ENCODE results near the gene P4HA2.

Gene P4HA2

DNA sequence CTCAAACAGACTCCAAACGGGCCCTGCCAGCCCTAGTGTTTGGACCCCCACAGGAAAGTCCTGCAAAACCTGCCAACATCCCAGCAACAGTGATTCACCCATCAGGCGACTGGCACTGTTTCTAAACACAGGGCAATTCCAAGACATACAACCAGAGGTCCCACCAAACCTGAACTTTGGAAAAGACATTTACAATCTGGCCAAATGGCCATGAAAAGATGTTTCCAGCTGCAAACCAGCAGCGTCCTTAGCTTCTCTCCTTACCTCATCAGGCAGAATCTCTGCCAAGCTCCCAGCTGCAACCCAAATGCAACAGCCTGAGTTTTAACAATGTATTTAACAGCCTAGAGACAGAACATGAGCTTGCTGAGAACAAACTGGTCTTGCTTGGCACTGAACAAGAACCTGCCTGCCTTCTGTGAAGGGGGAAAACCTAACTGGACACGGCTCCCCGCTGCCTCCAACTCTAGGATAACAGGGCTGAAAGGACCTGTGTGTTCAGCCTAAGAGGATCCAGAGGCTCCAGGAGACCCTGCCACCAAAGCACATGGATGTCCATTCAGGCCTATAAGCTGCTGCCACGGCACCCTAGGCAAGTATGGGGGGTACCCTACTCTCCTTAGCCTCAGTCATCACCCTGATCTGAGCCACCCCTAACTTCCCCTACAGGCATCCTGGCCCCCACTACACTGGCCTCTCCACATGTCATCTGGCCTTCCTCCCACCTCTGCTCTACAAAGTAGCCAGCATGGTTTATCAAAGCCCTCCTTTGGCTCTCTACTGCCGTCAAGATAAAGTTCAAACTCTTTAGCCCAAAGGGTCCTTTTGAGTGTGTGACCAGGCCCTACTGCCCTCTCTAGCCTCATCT lies 5.6 kb downstream of the P4HA2 start:
- DNase-seq, result no peak

DNA sequence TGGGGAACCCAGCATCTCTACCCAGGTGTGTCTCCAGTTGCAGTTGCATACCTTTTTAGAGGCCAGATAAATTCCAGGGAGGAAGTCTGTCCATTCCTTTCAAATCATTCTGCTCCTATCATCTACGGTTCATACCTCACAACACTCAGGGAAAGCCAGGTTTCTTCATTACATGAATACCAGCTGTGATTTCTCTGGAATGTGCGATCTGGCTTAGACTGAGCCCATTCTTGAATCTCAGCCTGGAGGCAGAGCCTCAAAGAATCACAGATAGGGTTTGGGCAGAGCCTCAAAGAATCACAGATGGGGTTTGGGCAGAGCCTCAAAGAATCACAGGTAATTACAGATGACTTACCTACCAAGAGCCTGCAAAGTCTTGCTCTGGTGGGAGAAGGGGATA lies 7.2 kb downstream of the P4HA2 start:
- no peak for DNase-seq

DNA sequence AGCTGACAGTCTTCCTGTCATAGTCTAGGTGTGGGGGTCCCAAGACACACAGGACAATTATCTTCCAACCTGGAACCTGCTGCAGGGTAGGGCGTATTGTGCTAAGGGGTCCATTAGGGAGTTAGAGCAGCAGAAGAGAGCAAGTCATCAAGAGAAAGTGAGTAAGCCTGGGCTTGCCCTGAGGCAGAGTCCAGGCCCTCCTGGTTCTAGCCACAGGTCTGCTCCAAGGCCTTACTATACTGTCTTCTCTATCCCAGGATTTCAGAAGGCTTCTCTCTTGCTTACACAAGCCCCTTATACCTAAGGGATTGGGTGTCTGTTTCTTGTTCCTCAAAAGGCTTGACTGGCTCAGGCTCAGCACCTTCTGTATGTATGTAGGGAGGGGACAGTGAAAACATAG lies 7.7 kb downstream of the P4HA2 start:
- no peak for DNase-seq

DNA sequence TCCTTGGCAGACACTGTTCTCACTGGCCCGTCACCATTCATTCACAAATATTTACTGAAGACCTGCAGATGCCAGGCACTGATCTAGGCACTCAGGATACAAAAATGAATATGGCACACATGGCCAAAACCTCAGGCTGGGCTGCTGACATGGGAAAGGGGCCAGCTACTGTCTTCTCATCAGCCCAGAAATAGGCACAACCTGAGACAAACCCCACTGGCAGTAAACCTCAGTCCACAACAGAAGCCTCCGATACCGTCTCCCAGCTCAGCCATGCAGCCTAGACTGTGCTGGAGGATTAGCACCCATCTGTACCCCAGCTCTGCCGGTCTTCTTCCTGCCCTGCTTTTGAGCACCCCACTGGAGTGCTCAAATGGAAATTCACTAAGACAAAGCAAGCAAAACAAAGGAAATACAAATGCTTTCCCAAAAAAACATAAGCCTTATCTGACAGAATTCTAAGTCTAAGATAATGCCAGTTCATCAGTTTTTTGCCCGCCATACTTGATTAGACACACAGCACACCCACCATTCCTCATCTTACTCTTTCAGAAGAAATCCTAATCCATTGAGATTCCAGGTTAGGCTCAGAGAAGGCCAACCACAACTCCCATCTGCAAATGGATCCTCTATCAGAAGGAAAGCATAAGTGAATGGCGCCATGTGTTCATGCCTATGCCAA lies 8.2 kb downstream of the P4HA2 start:
- no peak for DNase-seq

DNA sequence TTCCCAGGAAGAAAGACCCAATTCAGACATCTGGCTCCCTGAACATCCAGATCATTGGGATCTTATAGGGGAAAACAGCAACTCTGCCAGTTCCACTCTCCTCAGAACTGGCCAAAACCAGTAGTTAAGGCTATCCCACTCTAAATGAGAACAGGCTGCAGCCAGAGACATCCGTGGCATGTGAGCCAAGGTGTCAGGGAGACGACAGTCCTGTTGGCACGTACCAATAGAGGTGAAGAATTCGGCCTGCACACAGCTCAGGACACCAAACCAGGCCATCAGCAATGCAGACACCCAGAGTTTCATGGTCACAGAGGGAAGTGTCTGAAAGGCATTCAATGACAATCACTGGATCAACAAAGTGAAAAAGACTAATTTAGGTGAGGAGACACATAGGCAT lies 9.3 kb downstream of the P4HA2 start:
- DNase-seq, result no peak

DNA sequence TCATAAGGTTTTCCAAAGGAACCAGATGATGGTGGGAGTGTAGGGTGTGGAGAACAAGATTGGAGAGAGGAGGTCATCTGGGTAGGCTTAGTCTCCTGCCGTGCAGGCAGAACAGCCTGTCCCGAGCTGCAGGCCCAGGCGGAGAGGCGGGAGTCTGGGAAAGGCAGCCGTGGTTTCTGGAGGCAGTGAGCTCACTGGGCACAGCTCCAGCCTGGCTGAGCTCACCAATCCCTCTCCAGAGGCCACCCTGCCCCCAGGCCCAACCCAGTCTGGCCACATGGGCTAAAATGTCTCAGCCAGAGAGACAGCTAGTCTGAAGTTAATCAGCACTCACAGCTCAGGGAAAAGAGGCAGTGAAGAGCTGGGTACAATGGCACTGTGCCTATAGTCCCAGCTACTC lies 12.3 kb downstream of the P4HA2 start:
- no peak for DNase-seq

DNA sequence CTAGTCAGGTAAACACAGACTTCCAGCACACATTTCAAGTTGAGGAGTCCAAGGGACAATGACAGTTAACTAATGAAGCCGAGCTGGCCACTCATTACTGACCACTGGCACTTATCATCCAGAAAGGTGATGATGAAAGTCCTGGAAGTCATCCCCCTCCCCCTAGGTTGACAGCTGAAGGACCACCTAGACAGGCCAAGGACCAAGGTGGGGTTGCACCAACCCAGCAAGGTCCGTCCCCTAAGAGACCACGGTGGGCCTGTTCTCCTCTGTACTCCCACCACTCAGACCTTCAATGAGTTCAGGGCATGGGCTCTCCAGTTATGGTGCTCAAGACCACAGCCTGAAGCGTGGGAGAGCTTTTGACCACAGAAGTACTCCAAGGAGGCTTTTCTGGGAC lies 13.2 kb downstream of the P4HA2 start:
- DNase-seq, result no peak

DNA sequence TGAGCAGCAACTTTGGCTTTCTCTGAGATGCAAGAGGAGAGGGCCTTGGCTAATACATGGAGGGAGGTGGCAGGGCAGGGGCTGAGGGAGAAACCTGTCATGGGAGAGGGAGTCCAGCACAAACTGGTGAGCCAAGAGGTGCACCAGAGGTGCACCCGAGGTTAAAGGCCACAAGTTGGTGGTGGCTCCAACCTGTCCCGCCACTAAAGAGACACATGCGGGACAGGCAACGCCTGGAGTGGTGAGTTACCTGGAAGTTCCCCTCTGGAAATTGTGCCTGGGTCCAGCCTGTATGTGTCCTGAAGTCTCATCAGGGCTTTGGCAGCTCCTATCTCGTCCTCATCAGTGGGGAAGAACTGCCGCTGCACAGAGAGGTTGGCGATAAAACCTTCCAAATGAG lies 14.0 kb downstream of the P4HA2 start:
- DNase-seq, result no peak

DNA sequence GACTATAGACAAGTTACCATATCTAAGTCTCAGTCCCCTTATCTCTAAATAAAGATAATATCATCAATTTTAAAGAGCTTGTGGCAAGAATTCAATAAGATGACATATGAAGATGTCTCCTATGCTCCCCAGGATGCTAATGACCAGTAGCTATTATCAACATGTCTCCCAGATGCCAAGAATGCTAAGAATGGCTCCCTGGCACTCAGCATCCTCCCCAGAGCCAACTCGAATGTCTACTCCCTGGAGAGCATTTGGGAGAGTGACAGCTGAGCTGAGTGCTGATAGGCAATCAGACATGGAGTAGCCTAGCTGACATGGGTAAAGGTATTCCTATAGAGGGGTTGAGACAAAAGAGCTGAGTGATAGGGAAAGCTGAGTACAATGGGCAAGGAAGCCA lies 15.9 kb downstream of the P4HA2 start:
- DNase-seq, result no peak

DNA sequence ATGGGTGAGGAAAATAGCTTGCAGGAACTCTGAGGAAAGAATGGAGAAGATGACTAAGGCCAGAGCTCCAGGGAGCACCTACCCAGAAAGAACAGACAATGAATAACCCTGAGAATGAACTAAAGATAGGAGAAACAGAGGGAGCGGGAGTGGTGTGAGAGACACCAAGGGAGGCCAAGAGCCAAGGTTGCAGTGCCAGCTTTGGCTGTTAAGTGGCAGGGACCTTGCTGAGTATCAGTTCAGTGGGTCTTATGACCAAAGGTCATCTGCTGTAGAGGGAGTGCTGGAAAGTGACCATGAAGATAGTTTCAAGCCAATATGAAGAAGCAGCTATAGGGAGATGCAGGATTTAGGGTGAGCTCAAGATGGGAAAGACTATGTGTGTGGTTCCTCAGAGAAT lies 16.7 kb downstream of the P4HA2 start:
- no peak for DNase-seq

DNA sequence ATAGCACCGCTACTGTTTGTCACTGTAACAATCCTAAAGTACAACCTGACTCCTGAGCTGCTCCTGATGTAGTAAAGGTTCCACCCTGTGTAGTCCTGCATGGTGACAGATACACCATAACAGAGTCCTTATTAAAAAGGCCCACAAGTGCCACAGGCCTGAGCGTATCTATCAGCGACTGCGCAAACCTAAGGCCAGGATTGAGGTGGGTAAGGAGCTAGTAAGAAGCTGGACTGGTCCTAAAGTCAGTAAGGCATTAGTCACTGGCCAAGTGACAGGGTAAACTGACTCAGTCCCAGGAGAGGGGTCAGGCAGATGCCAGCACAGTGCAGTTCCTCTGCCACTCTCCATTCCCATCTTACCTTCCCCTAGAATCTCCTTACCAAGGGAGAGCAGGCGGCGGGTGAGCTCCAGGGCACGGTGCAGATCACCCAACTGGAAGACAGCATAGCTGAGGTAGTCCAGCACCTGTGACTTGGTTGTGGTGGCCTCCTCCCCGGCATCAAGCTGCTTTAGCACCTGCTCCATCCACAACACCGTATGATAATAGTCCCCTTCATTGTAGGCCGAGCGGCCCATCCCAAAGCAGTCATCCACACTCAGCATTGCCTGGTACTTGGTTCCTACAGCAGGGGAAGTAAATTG lies 17.6 kb downstream of the P4HA2 start:
- no peak for DNase-seq

DNA sequence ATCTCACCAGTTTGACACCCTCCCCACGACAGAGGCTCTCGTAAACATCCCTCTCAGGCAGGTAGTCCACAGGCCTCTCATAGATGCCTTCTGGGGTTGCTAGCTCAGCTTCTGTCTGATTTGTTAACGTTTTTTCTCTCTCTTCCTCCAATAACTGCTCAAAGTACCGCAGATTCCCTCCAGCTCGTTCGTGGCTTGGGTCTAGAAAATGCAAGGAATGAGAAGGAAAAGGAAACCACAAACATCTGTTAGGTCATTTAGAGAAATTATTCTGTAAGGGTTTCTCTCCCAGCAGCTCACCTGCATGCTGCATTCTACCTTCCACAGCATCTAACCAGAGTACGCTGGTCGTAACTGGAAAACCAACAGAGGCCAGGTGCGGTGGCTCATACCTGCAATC lies 18.5 kb downstream of the P4HA2 start:
- DNase-seq, result no peak

DNA sequence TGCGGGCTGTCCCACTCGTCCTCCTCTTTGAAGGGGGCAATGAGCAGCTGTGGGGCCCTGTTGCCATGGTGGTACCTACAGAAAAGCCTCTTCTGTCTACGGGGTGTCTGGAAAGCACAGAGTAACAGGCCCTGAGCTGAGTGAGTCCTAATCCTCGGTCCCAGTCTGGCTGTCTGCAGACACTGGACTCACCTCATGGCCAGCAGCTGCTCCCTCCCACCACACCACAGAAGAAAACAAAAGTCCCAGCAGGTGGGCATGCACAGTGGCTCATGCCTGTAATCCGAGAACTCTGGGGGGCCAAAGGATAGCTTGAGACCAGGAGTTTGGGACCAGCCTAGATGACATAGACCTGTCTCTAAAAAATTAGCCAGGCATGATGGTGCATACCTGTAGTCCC lies 19.9 kb downstream of the P4HA2 start:
- DNase-seq, result no peak

DNA sequence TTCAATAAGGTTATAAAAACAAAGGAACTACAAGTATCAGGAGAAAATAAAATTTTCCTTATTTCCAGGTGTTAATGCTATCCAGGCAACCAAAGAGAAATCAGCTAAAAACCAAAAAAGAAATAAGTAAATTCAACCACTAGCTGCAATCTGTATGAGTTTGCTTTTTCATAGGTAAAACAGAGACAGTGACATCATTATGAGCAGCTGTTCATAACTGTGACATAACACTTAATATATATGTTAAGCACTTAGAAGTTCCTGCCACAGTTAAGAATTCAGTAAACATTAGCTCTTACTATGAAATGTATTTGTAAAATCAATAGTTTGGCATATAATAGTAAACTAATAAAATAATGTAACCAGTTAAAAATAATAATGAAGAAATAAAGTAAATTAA lies 20.9 kb downstream of the P4HA2 start:
- no peak for DNase-seq

DNA sequence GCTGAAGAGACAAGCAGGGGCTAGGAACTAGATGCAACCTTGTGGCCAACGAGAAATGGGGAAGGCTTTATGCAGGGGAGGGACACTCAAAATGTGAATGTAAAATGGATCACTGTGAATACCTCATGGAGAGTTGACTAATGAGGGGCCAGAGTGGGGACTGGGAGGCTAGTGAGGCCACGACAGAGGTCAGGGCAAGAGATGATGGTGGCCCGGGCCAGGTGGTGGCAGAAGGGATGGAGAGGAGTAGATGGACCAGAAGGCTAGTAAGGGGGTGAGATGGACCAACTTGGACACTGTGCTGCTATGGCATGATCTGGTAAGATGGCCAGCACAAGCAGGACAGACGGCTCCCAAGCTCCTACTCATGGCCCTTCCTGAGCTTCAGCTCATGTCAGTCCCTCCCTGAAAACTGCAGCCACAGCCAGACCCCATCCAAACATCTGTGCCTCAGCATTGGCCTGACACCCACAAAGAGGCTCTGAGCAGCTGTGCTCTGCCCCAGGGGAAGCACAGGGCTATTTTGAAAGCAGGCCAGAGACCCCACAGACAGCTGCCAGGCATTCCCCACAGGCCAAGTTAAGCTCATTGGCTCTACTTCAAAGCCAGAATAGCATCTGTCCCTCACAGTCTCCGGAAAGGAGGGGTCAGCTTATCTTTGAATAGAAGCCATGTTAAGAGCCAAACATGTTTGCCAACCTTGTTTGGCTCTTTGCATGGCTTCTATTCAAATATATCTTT lies 22.1 kb downstream of the P4HA2 start:
- no peak for DNase-seq

DNA sequence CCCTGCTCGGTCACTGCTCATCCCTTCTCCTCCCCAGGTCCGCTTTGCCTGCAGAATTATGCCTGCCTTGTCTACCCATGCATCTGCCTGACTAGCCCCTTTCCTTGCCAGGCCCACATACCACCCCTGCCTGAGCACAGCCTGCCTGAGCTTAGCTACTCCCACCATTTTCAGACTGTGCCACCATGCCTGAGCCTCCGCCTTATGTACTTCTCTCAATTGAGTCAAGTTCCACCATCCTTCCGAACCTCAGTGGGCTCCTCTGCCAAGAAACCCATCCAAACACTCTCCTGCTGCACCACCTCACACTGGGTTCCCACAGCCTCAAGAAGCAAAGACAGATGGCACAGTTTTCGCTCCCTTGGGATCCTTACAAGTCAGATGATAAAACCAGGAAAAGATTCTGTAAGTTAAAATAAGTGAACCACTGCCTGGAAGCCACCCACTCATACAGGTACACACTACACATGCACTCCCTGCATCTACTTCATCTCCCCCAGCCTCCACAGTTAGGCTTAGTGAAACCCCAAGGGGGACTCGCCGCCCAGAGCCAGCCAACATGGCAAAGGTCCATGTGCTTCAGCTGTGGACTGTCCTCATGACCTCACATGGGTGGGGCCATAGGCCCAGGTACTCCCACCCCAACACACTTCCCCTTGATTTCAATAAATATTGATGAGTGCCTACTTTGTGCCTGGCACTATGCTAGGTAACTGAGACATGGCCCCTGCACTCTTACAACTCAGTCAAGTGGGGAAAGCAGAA lies 23.1 kb downstream of the P4HA2 start:
- no peak for DNase-seq

DNA sequence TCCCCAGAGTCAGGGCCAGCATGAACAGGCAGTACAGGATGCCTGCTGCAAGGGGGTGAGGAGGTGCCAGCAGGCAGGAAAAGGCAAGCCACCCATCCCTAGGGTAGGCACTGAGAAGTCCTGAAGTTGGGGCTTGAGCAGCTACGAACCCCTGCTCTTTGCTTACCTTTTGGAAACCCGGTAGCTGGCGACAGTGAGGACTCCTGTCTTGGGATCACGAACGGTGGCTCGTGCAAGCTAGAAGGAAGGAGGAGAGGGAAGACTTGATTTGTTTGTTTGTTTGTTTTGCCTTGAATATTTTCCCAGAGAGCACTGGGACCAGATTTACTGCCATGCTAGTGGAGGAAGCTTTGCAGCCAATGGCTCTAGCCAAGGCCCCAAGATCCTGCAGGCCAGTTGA lies 23.7 kb downstream of the P4HA2 start:
- no peak for DNase-seq

DNA sequence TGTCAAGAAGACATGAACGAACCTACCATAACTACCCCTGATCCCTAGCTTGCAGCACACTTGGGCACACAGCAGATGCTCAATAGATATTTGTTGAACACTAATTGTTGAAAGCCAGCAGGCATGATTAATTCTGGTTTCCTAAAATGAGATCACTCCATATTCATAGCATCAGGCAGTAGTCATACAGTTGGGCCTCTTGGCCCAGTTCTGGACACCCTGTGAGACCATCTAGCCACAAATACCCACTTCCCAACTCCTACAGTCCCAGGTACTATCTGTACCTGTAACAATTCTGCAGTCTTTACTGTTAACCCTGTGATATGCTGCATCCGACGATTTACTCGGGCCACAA lies 24.2 kb downstream of the P4HA2 start:
- no peak for DNase-seq

DNA sequence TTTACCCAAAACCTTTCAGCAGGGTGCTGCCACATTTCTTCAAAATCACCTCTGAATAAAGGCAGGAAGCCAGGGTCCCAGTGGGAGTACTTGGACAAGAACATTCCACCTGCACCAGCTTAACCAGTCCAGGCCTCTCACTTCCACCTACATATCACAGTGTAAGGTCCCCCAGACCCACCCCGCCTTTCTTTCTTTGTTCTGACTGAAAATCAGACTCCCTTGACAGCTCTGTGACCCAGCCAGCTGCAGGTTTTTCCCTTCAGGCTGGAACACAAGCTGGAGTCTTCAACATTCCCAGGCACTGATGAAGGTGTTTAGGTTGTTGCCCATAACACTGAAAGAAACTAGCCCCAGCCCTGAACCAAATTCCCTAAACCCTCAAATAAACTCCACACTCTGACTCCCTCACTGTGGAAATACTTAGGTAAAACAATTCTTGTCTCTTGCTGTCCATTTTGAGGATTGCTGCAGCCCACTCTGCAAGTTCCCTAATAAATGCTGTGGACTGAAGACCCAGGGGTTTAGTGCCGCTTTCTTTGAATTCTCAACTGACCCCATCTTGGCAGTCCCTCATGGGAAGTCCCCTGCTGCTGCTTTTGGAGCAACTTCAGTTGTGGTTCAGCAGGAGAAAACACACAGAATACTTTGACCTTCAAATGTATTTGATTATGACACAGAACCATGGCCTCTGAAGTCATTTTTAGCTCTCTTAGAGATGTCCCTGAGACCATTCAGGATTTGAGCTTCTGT lies 24.8 kb downstream of the P4HA2 start:
- no peak for DNase-seq

DNA sequence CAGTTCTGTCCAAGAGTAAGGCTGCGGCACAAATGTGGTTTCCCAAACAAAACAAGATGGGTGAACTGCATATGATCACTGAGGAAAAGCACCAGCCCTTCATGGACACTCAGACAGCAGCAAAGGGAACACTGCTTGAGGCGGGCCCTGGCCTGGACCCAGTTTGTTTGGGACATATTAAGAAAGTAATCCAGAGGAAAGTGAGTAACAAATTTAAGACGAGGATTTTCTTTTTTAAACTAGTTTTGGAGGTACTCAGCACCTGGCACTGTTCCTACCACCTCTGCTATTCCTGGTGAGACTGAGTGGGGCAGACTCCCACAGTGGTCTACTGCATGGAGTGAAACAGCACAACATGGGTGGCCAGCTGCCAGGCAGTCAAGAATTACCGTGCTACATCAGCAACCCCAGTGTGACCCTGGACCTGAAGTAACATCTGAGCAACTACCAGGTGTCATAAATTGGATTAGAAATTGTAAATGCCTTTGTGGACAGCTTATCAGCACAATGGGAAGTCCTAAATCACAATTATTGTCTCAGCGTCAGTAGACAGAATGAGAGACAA lies 28.5 kb downstream of the P4HA2 start:
- DNase-seq, result no peak

DNA sequence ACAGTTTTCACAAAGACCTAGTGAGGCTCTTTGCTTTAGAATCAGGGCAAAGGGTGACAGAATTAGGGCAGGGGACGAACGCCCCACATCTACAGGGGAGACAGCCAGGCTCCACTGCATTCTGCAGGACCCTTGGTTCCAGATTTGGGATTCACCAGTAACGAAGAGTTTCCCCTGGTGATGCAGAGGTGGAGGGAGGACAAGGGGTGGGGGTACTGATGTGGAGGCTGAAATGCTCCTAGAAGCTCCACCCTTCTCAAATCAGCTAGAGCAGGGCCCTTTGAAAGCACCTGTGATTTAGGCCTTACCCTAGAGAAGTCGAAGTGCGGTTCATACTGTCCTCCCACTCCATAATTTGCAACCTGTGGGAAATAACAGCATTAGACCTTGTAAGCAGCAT lies 29.1 kb downstream of the P4HA2 start:
- DNase-seq, result no peak

DNA sequence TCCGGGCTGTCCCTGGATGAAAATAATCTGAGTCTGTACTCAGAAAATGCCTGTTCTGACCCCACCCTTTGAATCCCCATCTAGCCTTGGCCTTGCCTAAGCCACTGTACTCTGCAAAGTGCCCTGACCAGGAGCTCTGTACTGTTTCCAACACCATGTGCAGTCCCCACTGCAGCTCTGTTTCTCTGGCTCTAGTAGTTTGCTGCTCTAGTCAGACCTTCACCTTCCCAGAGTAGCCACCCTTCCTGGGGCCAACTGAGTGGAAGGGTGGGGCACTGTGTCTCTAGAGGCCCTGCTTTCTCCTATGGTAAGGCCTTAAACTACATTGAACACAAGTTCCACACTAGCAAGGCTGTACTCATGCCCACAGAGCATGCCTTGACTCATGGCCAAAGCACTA lies 31.9 kb downstream of the P4HA2 start:
- no peak for DNase-seq

All from SIG-M5 (cell line).